ENCODE data around the gene HOXC9.

Gene HOXC9

DNA sequence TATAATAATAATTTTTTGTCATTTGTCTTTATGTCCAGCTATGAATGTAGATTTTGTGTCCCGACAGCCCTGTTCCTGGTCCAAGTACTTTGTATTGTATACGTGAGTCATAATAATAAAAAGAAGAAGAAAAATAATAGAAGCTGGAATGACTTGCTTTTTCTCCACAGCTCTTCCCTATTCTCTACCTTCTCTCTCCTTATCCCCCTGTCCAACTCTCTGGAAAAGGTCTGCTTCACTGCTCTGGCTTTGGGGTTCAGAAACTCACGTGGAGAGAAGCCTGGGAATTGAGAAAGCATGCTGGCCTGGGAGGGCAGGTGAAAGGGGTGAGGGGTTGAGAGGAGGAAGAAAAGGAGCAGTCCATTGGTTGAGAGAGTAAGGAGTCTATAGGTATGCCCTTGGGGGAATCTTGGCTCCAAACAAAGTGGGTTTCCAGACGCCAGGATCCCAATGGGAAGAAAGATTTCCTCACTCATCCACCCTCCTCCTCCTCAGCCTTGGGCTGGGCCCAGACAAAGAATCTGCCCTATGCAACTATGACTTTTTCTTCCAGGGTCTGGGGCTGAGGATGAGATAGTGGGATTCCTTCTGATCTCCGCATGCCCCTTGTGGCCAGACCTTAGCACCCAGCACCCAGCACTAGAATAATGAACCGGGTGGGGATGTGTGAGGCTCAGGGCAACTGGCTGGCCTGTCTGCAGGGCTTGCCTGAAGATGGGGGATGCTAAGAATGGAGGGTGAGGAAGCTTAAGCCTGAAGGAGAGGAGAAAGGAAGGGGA, 12.9 kb downstream of the HOXC9 start:
- DNase-seq = no peak

DNA sequence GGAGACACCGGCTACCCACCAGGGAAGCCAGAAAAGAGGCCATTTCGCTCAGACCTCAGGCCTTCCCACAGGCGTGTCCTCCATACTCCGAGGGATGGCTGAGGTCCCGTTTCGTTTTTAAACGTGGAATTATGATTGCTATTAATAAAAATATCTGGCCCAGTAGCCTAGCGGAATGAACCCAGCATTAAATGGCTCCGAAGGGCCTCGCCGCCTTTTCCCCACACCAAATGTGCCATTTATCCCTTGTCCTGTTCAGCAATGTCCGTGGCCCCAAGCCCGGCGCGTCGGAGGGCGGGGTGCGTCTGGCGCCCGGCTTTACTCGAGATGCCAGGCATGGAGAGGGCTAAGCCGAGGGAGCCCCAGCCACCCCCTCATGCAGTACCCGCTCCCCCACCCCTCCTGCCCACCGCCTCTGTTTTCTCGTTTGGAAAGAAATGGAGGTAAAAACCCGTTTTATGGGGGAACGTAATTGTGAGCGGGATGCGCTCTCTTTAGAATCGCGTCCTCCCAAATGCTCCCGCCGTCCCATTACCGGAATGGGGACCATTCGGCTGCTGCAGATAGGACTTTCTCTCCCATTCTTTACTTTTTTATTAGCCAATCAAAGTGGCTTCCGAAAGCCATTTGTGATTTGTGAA, 14.5 kb downstream of the HOXC9 start:
- DNase-seq = no peak

DNA sequence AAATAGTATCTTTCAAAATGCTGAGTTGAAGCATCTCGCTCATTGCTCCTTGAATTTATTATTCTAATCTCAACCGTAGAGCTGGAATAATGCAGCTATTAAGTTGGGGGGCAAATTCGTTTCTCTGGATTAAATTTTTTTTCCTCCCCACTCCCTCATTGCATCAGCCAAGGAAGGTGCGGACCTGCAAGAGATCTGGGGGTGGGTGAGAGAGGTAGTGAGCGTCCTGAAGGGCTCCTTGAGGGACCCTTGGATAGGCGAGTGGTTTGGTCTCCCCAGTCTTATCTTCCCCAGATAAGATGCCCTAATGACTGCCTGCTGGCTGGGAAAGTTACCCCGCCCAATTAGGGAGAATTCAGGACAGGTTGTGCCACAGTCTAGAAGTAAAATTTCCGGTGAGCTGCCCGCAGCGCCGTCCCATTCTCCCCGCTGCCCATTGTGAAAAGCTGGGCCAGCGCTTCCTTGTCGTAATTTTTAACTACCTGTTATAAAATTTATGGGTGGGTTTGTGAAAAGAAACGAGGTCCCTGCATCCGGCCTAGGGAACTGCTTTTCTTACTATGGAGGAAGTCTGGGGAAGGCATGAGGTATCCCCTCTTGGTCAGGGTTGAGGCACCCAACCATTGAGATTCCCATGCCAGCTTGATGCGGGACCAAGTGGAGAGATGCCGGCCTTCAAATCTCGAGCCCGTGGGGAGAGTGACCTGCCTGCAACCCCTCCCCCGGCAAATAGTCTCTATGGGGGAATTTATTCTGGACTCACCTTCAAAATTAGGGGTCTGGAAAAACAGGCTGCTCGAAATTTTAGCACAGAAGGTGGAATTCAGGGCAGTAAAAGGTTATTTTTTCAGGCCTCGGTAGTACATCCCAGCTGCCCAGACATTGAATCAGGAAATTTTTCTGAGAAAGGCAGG, 15.3 kb downstream of the HOXC9 start:
- no peak for DNase-seq

DNA sequence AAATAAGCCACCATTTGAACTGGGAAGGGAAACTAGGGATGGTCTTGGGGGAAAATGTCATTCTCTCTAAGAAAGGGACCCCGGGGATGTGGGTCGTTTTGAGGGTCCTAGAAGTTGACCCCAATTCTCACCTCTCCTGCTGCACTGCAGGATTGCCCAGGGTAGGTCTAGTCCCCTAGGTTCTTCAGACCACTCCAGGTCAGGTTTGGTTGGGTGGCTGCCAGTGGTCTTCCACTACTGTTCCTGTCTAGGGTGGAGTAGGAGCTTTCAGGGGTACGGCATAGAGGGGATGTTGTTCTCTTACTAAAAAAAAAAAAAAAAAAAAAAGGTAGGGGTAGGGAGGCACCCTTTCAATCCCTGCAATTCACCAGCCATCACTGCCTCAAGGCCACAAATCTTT, 16.1 kb downstream of the HOXC9 start:
- no peak for DNase-seq

DNA sequence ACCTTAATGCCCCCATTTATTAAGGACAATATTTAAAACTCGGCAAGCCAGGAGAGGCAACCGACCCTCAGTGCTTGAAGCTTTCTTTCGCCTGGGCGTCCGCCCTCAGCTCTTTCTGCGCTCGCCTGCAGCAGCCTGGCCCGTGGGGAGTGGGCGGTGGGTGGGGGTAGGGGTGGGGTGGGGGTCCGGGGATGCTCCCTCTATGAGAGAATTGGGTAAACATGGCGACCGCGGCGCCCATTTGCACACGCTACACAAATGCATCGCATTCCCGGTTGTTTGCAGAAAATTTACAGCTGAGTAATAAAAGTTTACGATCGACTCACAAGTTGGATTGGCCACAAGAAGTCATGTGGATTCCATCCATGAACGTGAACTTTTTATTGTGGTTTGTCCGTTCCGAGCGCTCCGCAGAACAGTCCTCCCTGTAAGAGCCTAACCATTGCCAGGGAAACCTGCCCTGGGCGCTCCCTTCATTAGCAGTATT, 16.6 kb downstream of the HOXC9 start:
- no peak for DNase-seq

DNA sequence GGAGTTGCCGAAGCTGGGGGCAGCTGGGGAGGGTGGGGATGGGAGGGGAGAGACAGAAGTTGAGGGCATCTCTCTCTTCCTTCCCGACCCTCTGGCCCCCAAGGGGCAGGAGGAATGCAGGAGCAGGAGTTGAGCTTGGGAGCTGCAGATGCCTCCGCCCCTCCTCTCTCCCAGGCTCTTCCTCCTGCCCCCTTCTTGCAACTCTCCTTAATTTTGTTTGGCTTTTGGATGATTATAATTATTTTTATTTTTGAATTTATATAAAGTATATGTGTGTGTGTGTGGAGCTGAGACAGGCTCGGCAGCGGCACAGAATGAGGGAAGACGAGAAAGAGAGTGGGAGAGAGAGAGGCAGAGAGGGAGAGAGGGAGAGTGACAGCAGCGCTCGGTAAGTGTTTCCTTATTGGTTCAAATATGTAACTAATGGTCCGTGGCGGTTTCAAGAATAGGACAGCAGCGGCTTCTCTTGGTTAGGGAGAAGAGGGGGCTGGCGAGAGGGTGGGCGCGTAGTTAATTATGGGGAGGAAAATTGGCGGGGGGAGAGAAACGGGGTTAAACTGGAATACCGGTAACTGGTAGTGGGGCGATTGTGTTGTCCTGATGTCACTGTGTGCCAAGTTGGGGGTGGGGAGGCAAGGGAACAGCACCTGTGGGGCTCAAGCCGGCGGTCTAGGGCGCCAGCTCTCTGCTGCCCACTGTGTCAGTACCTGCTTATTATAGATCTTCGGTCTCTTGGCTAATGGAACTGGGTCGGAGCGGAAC, 17.2 kb downstream of the HOXC9 start:
- no peak for DNase-seq

DNA sequence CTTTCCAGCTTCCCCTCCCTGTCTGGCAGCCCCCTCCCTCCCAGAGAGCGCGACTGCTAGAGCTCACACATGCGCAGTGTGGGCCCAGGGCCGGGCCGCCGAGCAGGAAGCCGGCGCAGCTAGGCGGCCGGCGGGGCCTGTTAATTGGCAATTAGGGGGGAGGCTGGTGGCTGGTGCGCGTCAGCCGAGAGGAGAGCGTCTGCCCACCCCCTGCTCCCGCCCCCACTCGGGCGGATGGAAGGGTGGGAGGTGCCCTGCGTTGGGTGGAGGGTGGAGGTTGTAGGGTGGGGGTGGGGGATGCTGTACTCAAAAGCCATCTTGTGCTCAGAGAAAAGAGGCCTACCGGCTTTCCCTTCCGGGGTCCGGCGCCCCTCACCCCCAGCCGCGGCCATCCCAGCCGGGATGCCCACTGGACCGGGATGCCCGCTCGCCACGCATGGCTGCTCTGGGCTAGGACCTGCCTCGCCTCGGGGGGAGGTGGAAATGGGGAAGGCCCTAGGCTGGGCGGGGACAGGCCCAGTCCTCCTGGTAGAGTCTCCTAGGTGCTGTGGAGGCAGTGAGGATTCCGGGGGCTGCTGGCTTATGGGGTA, 18.0 kb downstream of the HOXC9 start:
- peak in 45 of 58 donors; percentile 1 to 52 (median 14) for DNase-seq

DNA sequence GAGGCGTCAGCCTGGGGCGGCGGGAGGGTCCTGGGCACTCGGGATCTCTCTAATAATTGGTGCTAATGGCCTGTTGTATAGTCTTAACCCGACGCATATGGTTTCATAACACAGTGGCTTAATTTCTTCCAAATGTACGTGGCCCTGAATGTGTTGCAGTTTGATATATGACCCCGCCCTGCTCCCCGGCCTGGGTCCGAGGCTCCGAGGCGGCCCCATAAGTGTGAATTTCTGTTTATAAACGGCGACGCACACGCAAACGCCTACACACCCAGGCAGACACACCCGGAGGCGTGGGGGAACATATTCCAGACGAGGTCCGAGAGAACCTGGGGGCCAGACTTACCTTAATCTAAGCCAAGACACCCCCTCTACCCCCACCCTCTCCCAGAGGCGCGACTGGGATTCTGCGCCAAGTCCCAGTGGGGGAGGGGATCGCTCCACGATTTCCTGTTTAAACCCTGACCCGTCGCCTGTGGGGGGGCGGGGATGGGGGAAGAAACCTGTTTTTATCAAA, 18.6 kb downstream of the HOXC9 start:
- no peak for DNase-seq

DNA sequence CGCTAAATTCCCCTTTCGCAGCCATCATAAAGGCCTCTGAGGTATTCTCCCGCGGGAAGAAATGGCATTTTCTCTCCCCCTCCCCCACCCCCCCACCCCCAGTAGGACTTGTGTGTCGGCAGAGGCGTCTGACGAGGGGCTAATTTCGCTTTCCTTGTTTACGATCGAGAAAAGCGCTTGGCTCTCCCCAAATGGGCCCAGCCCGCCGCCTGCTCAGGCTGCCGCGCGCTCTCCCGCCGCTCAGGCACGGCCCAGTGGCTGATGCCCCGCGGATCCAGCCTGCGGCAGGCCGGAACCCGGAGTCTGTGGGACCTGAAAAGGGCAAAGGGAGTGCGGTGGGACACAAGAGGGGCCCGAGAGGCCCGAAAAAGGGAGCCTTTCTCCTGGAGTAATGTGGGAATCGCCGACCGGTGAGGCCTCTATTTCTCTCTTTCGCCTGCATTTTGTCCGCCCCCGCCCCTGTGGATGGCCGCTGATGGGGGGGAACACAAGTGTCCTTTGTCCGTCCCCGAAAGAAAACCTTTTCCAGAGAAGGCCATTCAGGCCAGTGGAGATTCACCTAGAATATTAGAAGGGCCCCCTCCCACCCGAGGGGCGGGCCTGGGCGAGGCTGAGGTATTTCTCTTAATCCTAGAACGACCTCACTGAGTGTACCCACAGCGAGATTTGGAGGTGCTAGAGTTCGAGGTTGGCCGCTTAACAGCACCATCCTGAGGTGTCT, 19.3 kb downstream of the HOXC9 start:
- DNase-seq = no peak

DNA sequence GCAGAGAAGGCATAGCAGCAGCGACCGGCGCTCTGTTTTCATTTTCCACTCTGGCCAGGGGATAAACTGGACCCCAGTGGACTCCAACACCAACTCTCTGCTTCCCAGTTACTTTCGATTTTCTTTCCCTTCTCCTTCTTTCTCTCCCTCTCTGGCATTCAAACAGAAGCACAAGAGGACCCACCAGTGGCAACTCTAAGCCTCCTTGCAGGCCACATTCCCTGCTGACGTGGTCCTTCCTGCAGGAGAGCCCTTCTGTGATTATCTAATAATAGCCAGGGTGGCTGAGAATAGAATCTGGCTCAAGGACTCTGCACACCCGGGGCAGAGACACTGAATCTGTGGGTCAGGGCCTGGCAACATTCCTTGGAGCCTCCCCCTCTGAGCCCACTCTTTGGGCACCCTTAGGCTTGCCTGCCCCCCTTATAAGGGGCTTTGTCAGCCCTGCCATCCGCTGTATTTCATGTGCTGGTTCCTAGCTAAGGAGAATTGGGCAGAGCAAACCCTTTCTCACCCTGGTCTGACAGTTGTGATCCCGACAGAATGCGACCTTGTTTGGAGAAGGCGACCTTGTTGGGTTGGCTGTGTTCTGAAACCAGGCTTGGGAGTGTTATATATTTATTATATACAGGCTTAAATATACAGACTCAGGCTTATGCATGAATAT, 20.1 kb downstream of the HOXC9 start:
- DNase-seq = no peak

DNA sequence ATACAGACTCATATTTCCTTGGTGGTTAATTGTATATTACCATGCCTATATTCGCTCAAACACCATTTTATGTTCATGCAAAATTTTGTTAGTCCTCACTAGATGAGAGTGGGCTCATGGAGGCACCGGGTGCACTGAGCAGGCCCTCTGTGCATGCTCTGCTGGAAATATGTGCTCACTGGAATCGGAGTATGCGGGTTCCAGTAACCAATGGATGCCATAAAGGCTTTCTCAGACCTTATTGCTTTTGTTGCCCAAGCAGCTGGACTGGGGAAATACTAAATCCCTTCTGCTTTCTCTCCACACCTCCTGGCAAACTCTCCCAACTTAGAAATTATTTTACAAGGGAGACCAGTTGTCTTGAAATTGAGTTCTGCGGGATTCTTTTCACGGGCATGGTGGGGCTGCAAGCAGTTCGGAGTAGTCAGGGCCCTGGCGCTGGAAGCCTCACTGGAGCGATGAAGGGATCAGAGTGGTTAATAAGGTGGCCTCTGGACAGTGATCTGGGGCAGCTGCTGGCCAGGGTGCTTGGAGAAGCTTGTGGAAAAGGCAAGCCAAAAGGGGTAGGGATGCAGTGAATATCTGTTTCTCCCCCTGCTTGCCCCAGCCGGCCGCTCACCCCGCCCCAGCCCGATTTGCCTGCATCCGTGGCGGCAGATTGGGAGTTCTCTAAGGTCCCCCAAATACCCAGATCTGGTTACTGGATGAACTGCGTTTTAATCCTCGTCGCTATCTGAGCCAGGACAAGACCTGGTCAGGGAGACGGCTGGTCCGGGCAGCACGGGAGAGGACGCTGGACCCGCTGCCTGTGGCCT, 20.8 kb downstream of the HOXC9 start:
- DNase-seq = no peak

DNA sequence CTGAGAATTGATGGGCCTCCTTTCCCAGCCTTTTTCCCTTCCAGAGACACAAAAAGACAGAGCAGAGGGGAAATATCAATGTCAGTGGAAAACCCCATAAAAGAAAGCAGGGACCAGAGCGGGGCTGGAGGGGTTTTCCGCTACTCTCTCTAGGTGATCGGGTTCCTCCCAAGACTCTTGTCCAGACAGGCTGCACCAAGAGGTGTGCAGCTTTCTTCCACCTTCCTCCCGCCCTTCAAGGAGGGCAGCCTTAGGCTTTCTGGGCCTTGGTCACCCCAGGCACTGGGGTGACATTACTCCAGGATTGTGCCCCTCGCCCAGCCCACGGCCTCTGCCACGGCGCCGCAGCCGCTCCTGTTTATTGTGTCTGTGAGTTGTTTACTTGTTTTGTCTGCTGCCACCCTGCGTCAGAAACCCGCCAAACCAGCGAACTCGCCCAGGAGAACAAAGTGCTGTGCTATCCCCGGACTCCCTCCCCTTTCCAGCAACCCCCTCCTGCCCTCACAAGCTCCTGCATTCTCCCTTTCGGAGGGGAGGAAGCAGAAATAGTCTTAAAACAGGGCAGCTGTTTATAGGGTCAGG, 21.6 kb downstream of the HOXC9 start:
- DNase-seq = no peak

DNA sequence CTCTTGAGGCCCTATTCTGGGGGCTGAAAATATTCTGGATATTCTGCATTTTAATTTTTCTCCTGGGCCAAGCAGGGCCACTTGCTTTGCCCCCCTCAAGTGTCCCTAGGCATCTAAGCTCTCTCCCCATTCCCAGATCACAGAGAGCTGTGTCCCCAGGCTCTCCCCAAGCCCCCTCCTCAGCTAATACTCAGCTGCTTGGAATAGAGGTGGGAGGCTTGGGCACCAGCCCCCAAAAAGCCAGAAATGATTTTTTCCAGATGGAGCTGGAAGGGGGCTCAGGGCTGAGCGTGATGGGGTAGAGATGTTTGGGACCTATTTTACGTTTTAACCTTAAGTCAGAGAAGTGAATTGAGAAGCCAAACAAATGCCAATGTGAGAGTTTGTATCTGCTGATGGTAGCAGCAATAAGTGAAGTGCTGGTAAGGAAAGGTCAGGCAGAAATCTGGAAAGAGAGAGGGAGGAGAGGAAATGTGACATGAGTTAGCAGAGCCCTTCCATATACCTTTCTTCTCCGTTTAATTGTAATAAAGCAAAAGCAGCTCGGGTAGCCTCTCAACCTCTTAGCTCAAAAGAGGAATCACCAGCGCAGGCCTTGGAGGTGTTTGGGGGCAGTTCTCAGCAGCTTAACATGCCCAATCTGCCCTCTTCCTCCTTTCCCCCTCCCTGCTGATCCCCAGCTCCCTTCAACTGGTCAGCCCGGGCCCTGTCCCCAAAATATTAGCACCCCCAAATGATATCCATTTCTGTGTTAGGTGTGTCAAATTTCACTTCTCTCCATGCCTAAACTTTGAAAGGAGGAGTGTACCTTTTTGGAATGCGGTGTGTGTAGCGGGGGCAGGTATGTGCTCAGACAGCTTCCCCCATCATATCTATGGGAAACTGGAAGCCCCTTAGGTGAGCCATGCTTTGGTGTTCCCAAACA, 23.3 kb downstream of the HOXC9 start:
- DNase-seq = no peak

DNA sequence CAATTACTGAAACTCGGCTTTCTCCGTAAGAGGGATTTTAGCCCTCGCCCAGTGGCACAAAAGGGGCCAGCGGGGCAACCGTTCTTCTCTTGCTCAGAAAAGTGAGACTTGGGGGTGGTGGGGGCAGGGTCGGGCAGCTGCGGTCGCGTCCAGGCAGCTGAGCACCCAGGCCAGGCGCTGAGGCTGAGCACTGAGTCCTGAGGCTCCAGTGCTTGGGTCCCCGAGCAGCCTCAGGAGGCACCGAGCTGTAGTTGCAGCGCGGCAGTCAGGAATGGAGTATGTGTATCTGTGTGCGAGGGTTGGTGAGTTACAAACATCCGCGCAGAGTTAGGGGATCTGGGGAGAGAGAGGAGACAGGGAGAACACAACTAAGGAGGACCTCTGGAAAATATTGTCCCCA, 24.2 kb downstream of the HOXC9 start:
- DNase-seq = no peak

DNA sequence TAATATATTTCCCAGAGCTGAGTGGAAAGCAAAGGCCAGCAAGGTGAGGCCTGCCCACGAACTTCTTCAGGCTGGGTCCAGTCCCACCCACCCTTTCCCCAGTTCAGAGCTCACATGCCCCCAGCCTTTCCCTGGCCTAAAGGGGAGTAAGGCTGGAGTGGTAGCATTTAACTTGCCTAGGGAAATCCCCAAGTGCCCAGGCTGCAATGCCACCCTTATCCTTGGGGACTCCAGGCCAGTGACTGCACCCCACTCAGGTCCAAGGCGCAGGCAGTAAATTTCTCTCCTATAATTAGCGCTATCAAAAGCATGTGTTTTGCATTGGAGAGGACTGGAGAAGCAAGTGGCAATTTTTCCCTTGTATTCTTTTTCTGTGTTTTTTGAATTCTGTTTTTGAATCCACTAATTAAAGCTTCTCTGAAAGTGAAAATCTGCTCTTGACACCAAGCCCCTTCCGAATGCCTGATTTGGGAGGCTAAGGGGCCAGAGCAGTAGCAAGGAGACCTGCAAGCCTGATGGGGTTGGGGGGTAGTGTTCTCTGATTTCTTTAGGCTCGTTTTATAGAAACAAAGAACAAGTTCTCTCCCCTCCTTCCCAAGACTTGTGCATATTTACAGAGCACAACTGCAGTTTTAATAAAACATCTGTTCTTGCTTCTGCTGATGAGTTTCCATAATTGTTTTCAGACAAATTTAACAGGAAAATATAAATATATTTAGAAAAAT, 24.8 kb downstream of the HOXC9 start:
- DNase-seq = no peak

Measured in anterior cingulate cortex (tissue), 58 donors.